Endodermal cell (in vitro differentiated cells): ENCODE results near the gene TNFRSF1B. TPM values are rescaled to one million over a fixed set of nuclear protein-coding genes. Genes with fewer than 3 reads are reported as not detected.

Source experiments
- DNase-seq: peaks from one replicate; pipeline ENCODE4 v3.0.0-alpha.2; 2017
- H3K27ac ChIP-seq: 2 replicates; pipeline ENCODE4 v1.5.1; 2013; ENCODE audit warnings: mild to moderate bottlenecking, low read depth, low read length, moderate library complexity
- H3K27me3 ChIP-seq: 2 replicates; pipeline ENCODE4 v1.6.1; 2013; ENCODE audit warnings: mild to moderate bottlenecking, low read length, moderate library complexity; ENCODE audit not compliant: insufficient read depth, control insufficient read depth, poor library complexity, severe bottlenecking
- H3K36me3 ChIP-seq: 2 replicates; pipeline ENCODE4 v1.7.0; 2013; ENCODE audit warnings: mild to moderate bottlenecking, low read length, moderate library complexity; ENCODE audit not compliant: control insufficient read depth, insufficient read depth
- H3K4me1 ChIP-seq: one replicate; pipeline ENCODE4 v1.7.0; 2013; ENCODE audit warnings: low read length; ENCODE audit not compliant: control insufficient read depth, insufficient read depth
- H3K4me3 ChIP-seq: 2 replicates; pipeline ENCODE4 v1.5.1; 2013; ENCODE audit warnings: mild to moderate bottlenecking, low read length, moderate library complexity
- H3K9ac ChIP-seq: 2 replicates; pipeline ENCODE4 v1.6.1; 2013; ENCODE audit warnings: mild to moderate bottlenecking, low read length, moderate library complexity; ENCODE audit not compliant: poor library complexity, severe bottlenecking; ENCODE audit errors: extremely low read depth
- H3K9me3 ChIP-seq: 2 replicates; pipeline ENCODE4 v1.6.1; 2013; ENCODE audit warnings: mild to moderate bottlenecking, low read length, moderate library complexity; ENCODE audit not compliant: control insufficient read depth
- H3K27ac Mint-ChIP-seq: 2 replicates; pipeline ENCODE4 v1.8.0; 2020; ENCODE audit warnings: mixed read lengths
- H3K27me3 Mint-ChIP-seq: 2 replicates; pipeline ENCODE4 v1.8.0; 2021; ENCODE audit warnings: mild to moderate bottlenecking, mixed read lengths; ENCODE audit not compliant: insufficient read depth
- H3K36me3 Mint-ChIP-seq: 2 replicates; pipeline ENCODE4 v1.8.0; 2020; ENCODE audit warnings: low read depth, mixed read lengths
- H3K4me1 Mint-ChIP-seq: 2 replicates; pipeline ENCODE4 v1.8.0; 2020; ENCODE audit warnings: mixed read lengths
- H3K4me3 Mint-ChIP-seq: 2 replicates; pipeline ENCODE4 v1.8.0; 2020; ENCODE audit warnings: mild to moderate bottlenecking, moderate library complexity, mixed read lengths
- H3K9me3 Mint-ChIP-seq: 2 replicates; pipeline ENCODE4 v1.8.0; 2020; ENCODE audit warnings: mild to moderate bottlenecking, mixed read lengths
- CTCF ChIP-seq: fragments of 200-600 bp; sonication (generic); conservative IDR thresholded peaks from 2 replicates; pipeline ENCODE4 v1.5.0; 2021; ENCODE audit warnings: antibody characterized with exemption, mild to moderate bottlenecking
- WGBS, 2 experiments: methylation state at CpG; one replicate each; pipeline versions ENCODE4 v1.1.5 to v1.1.7; 2013; ENCODE audit warnings: missing lambda C conversion rate in 2 of 2, mixed read lengths in 1 of 2; ENCODE audit not compliant: insufficient coverage in 1 of 2, insufficient read length in 1 of 2; 5-methylcytosine and 5-hydroxymethylcytosine counted together
- total RNA-seq, 2 donors: library from RNA; stranded (reverse); fragmentation: NEBNext Ultra II Directional in 1 of 2; extraction: Animal tissue kit (Norgen Biotek cat#: 25700) in 1 of 2; gene quantifications; 2 replicates in 1 of 2; 3 replicates in 1 of 2; pipeline ENCODE4 v1.2.1, GENCODE V29; 2021

The TNFRSF1B gene
- total RNA-seq, 2 donors from 2014 or later = 0.24 to 0.40 TPM

- DNase-seq = no peak
- no peaks in the 10 kb centered on the region for H3K9me3 ChIP-seq
- no peak overlapping the region for H3K4me3 Mint-ChIP-seq
- no peaks in the 10 kb centered on the region for H3K4me1 ChIP-seq
- 90 to 91% methylated on average over 18 to 20 of the region's 20 CpGs for WGBS, 2 experiments
- TF ChIP-seq CTCF = no peak
- no peaks in the 10 kb centered on the region for H3K36me3 Mint-ChIP-seq
- H3K9me3 Mint-ChIP-seq = no peaks in the 10 kb centered on the region
- peaks cover 11% of the 10 kb centered on the region for H3K4me1 Mint-ChIP-seq
- H3K27me3 ChIP-seq = no peaks in the 10 kb centered on the region
- H3K27ac Mint-ChIP-seq = peak overlapping the region; percentile 52
- peaks cover 1% of the 10 kb centered on the region for H3K27me3 Mint-ChIP-seq
- no peak overlapping the region for H3K4me3 ChIP-seq
- H3K9ac ChIP-seq = no peak overlapping the region
- H3K36me3 ChIP-seq = no peaks in the 10 kb centered on the region
- H3K27ac ChIP-seq = no peak overlapping the region
Observed at GRCh38 chr1:12146343-12147112, 20.3 kb upstream of the TNFRSF1B start.

- H3K4me3 ChIP-seq = no peak overlapping the region
- peak overlapping the region; percentile 38 for H3K27ac ChIP-seq
- H3K27ac Mint-ChIP-seq = peak overlapping the region; percentile 52
- H3K27me3 ChIP-seq = no peaks in the 10 kb centered on the region
- no peaks in the 10 kb centered on the region for H3K4me1 ChIP-seq
- WGBS, 2 experiments = 77 to 84% methylated on average over 7 to 8 of the region's 8 CpGs
- no peak overlapping the region for H3K4me3 Mint-ChIP-seq
- H3K4me1 Mint-ChIP-seq = peaks cover 11% of the 10 kb centered on the region
- no peaks in the 10 kb centered on the region for H3K9me3 Mint-ChIP-seq
- no peak for DNase-seq
- H3K36me3 Mint-ChIP-seq = no peaks in the 10 kb centered on the region
- no peak overlapping the region for H3K9ac ChIP-seq
- no peaks in the 10 kb centered on the region for H3K36me3 ChIP-seq
- peaks cover 5% of the 10 kb centered on the region for H3K27me3 Mint-ChIP-seq
- H3K9me3 ChIP-seq = no peaks in the 10 kb centered on the region
- no peak for TF ChIP-seq CTCF
Observed at GRCh38 chr1:12147201-12147701, 19.5 kb upstream of the TNFRSF1B start.

GRCh38 chr1:12148160-12148957 lies 18.4 kb upstream of the TNFRSF1B start:
- H3K9me3 ChIP-seq = no peaks in the 10 kb centered on the region
- TF ChIP-seq CTCF = no peak
- H3K36me3 ChIP-seq = no peaks in the 10 kb centered on the region
- Mint-ChIP-seq H3K27ac (no peak overlapping the region), H3K4me1 (peaks cover 11% of the 10 kb centered on the region), H3K27me3 (peaks cover 11% of the 10 kb centered on the region), H3K36me3 (no peaks in the 10 kb centered on the region), H3K4me3 (no peak overlapping the region), H3K9me3 (no peaks in the 10 kb centered on the region)
- H3K27me3 ChIP-seq = no peaks in the 10 kb centered on the region
- no peak for DNase-seq
- no peaks in the 10 kb centered on the region for H3K4me1 ChIP-seq
- WGBS, 2 experiments = 94 to 96% methylated on average over 4 to 8 of the region's 8 CpGs
- no peak overlapping the region for H3K27ac ChIP-seq
- no peak overlapping the region for H3K9ac ChIP-seq
- H3K4me3 ChIP-seq = no peak overlapping the region
